Upper lobe of right lung (tissue), 1 donor: Measurements from ENCODE around the gene PCYT2. TPM values are rescaled to one million over a fixed set of nuclear protein-coding genes. Genes with fewer than 3 reads are reported as not detected.

Source experiments
- ATAC-seq: fragments of 200-7000 bp; cut with Tn5 transposase; one replicate; pipeline ENCODE4 v1.9.1; 2020; ENCODE audit warnings: mild to moderate bottlenecking, moderate library complexity
- DNase-seq: peaks from one replicate; pipeline ENCODE4 v3.0.0-alpha.2; 2020
- H3K27ac ChIP-seq: fragments of 200-600 bp; one replicate; pipeline ENCODE4 v1.8.0; 2022
- H3K27me3 ChIP-seq: fragments of 200-600 bp; one replicate; pipeline ENCODE4 v1.8.0; 2022; ENCODE audit warnings: mild to moderate bottlenecking
- H3K36me3 ChIP-seq: fragments of 200-600 bp; one replicate; pipeline ENCODE4 v1.8.0; 2022
- H3K4me1 ChIP-seq: fragments of 200-600 bp; one replicate; pipeline ENCODE4 v1.8.0; 2022
- H3K4me3 ChIP-seq: fragments of 200-600 bp; one replicate; pipeline ENCODE4 v1.8.0; 2022; ENCODE audit warnings: mild to moderate bottlenecking
- H3K9me3 ChIP-seq: fragments of 200-600 bp; one replicate; pipeline ENCODE4 v1.8.0; 2022
- intact Hi-C: fragments of 100-400 bp; cut with DNase I; formaldehyde crosslinking; loops from one replicate; pipeline ENCODE4 v1.11.0; 2022
- total RNA-seq: library from RNA; stranded (reverse); fragmentation: NEBNext Ultra II Directional; extraction: Animal tissue kit (Norgen Biotek cat#: 25700); gene quantifications from one replicate; pipeline ENCODE4 v1.2.1, GENCODE V29; 2021
- TF ChIP-seq, protein P1 (sequence below): fragments of 200-600 bp; IDR thresholded peaks from one replicate; pipeline ENCODE4 v1.8.0; 2022; ENCODE audit warnings: antibody characterized with exemption
- donor health status: DM: no; HTN: yes; CAD: no; lungs with severe emphysema.

Gene PCYT2
- total RNA-seq, 1 donor from 2014 or later, result 46.1 TPM

DNA sequence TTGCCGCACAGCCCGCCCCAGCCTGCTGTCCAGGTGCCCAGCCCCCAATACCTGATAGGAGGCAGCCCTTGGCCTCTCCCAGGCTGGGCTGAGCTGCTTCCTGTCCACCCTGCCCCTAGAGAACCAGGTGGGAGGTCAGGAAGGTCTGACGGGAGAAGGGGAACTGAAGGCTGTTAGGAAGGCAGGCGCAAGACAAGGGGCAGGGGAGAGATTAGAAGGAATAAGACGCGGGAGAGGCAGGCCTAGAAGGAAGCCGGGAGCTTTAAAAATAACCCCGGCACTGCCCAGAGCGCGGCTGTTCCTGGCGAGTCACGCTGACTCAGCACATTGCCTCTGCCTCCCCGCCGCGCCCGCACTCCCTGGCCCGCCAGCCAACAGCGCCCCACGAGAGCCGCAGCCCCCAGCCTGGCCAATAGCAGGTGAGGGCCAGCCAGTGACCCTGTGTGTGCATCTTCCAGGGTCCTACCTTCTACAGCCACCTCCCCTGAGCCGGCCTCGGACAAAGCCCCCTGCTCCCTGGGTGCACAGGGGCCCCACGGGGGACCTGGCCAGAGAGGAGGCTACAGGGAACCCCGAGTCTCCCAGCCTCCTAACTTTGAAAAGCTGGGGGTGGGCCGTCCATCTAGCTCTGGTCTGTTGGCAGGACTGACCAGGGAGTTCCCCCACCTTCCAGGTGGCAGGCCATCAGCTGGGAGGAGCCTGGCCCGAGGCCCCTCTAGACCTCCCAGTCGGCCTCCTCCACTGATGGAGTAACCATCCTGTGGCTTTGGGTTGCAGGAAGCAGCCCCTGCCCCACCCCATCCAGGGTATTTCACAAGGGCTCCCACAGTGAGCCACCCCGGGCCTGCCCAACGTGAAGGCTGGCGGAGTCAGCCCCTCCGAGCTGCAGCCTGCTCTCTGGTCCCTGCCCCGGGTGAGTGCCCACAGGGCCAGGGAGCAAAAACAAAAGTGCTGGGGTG, 12.4 kb upstream of the PCYT2 start:
- TF ChIP-seq, protein P1, sequence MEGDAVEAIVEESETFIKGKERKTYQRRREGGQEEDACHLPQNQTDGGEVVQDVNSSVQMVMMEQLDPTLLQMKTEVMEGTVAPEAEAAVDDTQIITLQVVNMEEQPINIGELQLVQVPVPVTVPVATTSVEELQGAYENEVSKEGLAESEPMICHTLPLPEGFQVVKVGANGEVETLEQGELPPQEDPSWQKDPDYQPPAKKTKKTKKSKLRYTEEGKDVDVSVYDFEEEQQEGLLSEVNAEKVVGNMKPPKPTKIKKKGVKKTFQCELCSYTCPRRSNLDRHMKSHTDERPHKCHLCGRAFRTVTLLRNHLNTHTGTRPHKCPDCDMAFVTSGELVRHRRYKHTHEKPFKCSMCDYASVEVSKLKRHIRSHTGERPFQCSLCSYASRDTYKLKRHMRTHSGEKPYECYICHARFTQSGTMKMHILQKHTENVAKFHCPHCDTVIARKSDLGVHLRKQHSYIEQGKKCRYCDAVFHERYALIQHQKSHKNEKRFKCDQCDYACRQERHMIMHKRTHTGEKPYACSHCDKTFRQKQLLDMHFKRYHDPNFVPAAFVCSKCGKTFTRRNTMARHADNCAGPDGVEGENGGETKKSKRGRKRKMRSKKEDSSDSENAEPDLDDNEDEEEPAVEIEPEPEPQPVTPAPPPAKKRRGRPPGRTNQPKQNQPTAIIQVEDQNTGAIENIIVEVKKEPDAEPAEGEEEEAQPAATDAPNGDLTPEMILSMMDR, result no peak
- peak; percentile 45 for ATAC-seq
- H3K36me3 ChIP-seq, result peaks cover 15% of the 10 kb centered on the region
- peak; percentile 85 for DNase-seq
- peak overlapping the region; percentile 68 for H3K27ac ChIP-seq
- intact Hi-C loops, result no loop called here
- H3K27me3 ChIP-seq, result no peaks in the 10 kb centered on the region
- H3K9me3 ChIP-seq, result no peaks in the 10 kb centered on the region
- peak overlapping the region; percentile 39 for H3K4me3 ChIP-seq
- H3K4me1 ChIP-seq, result peaks cover 36% of the 10 kb centered on the region

DNA sequence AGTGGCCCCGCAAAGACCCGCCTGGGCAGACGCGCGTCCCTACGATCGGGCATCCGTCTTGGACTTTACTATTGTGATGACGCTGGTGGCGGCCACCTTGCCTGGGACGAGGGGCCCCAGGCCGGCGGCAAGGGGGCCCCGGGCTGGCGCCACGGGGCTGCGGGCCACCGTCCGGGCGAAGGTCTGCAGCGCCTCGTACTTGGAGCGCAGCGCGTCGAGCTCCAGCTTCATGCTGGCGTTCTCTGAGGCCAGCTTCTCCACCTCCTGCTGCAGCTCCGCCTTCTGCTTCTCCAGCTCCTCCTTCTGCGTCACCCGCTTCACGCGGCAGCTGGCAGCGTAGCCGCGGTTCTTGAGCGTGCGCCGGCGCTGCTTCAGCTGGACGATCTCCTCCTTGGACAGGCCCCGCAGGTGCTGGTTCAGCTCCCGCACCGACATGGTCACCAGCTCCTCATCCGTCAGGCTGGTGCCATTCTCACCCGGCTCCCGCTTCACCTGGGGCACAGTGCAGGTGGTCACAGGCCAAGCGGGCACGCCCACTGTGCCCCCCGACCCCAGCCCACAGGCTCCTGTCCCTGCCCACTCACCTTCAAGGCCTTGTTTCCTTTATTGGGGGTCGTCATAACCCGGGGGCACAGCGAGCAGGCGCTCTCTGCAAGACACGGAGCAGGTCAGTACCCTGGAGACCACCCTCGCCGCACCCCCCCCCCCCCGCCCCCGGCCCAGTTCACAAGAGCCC, 11.5 kb upstream of the PCYT2 start:
- Histone ChIP-seq H3K27ac (peak overlapping the region; percentile 68), H3K4me3 (no peak overlapping the region), H3K4me1 (peaks cover 36% of the 10 kb centered on the region), H3K27me3 (no peaks in the 10 kb centered on the region), H3K9me3 (no peaks in the 10 kb centered on the region), H3K36me3 (peaks cover 15% of the 10 kb centered on the region)
- TF ChIP-seq, protein P1, result no peak
- ATAC-seq, result no peak
- intact Hi-C loops, result no loop called here
- DNase-seq, result no peak

DNA sequence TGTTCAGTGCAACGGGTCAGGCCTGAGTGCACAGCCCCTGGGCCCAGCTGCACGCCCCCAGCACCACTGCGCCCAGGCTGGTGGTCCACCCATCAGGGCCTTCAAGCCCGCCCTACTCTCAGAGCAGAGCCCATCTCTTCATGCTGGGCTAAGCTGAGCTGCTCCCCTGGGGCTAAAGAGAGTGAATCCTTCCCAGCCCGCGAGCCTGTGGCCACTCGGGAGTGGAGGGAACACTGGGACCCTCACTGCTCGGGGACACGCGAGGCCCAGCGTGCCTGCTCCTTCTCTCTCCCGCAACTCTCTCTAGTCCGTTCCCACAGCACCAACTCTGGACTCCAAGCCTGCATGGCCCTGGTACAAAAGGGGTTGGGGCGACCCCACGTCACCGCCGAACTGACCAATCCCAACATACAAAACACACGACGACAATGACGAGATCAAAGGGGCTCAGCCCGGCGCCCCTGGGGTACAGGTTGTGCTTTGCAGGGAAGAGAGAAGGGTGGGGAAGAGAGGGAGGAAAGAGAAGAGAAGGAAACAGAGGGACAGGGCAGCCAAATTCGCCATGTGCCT, 10.9 kb upstream of the PCYT2 start:
- TF ChIP-seq, protein P1, result no peak
- intact Hi-C loops, result no loop called here
- Histone ChIP-seq H3K4me1 (peaks cover 38% of the 10 kb centered on the region), H3K9me3 (no peaks in the 10 kb centered on the region), H3K27me3 (no peaks in the 10 kb centered on the region), H3K4me3 (no peak overlapping the region), H3K27ac (no peak overlapping the region), H3K36me3 (peaks cover 15% of the 10 kb centered on the region)
- no peak for ATAC-seq
- no peak for DNase-seq

DNA sequence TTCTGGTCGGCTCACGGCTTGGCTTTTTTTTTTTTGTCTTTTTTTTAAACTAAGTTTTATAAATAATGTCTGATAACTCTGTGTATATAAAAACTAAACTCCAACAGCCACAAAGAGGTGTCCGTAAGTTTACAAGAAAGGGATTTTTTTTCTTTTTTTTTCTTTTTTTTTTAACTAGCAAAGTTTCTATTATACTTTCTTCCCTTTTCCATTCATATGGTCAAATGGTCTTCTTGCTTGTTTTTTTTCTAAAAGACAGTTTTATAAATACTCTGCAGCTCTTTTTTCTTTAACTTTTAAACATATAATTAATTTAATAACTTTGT, 10.3 kb upstream of the PCYT2 start:
- no peak overlapping the region for H3K4me3 ChIP-seq
- ATAC-seq (no peak), DNase-seq (no peak)
- TF ChIP-seq, protein P1, result no peak
- H3K27me3 ChIP-seq, result no peaks in the 10 kb centered on the region
- H3K9me3 ChIP-seq, result no peaks in the 10 kb centered on the region
- H3K36me3 ChIP-seq, result peaks cover 15% of the 10 kb centered on the region
- peaks cover 44% of the 10 kb centered on the region for H3K4me1 ChIP-seq
- intact Hi-C loops, result no loop called here
- H3K27ac ChIP-seq, result no peak overlapping the region

DNA sequence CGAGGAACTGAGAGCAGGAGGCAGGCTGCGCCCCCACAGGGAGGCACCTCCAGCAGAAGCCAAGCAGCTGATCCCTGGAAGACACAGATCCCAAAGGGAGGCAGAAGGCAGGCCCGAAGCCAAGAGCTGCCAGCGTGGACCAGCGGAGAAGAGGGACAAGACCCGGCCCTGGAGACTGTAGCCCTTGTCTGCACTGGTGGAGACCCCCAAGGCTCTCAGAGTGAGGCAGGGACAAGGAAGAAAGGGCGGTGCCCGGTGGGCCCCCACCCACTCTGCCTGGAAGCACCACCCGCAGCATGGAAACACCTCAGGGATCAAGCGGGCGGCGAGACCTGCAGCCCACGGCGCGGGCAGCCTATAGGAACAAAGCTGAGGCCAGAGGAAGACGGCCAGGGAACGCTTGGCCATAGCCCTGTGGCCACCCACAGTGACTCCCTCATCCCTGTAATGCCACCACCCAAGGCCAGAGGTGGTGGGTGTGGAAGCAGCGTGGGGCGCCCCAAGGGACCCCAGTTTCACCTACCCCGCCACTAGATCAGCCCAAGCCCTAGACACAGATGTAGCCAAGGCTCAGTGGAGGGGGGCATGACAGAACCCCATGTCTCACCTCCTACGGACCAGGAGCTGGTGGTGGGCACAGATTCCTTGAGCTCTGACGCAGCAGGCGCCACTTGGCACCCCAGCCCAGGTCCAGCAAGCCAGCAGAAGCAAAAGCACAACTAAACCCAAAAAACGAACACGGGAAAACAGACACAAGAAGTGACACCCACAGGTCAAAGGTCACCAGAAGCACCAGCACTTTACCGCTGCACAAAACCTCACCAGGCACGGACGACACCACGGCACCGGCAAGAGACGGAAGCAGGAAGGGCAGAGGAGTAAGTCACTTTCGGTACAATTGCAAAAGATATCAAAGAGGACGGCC, 9.7 kb upstream of the PCYT2 start:
- Histone ChIP-seq H3K4me1 (peaks cover 45% of the 10 kb centered on the region), H3K4me3 (no peak overlapping the region), H3K27me3 (no peaks in the 10 kb centered on the region), H3K36me3 (peaks cover 15% of the 10 kb centered on the region), H3K27ac (no peak overlapping the region), H3K9me3 (no peaks in the 10 kb centered on the region)
- no peak for DNase-seq
- intact Hi-C loops, result no loop called here
- TF ChIP-seq, protein P1, result no peak
- ATAC-seq, result no peak
